BLaER1 (cell line): ENCODE data around the gene TUBGCP2.
A peak's percentile ranks its signal among the peaks of the same experiment; 100 is the strongest.

ENCODE experiments used
- H3K27ac ChIP-seq: shearing (Covaris generic); formaldehyde crosslinking; 2 replicates; pipeline ENCODE4 v1.8.1; 2022
- H3K27me3 ChIP-seq: shearing (Covaris generic); formaldehyde crosslinking; 2 replicates; pipeline ENCODE4 v1.8.1; 2022
- H3K36me3 ChIP-seq: shearing (Covaris generic); formaldehyde crosslinking; 2 replicates; pipeline ENCODE4 v1.8.1; 2022
- H3K4me1 ChIP-seq: shearing (Covaris generic); formaldehyde crosslinking; 2 replicates; pipeline ENCODE4 v1.8.1; 2022
- H3K4me2 ChIP-seq: shearing (Covaris generic); formaldehyde crosslinking; 2 replicates; pipeline ENCODE4 v1.8.1; 2022
- H3K4me3 ChIP-seq: shearing (Covaris generic); formaldehyde crosslinking; 2 replicates; pipeline ENCODE4 v1.8.1; 2022
- H3K9ac ChIP-seq: shearing (Covaris generic); formaldehyde crosslinking; 2 replicates; pipeline ENCODE4 v1.8.1; 2022
- H3K9me3 ChIP-seq: shearing (Covaris generic); formaldehyde crosslinking; 2 replicates; pipeline ENCODE4 v1.8.1; 2022
- H4K20me1 ChIP-seq: shearing (Covaris generic); formaldehyde crosslinking; 2 replicates; pipeline ENCODE4 v1.8.1; 2022
- Cebpa-rat ChIP-seq: shearing (Covaris generic); IDR thresholded peaks from 2 replicates; pipeline ENCODE4 v1.8.1; 2022

TUBGCP2 gene, protein sequence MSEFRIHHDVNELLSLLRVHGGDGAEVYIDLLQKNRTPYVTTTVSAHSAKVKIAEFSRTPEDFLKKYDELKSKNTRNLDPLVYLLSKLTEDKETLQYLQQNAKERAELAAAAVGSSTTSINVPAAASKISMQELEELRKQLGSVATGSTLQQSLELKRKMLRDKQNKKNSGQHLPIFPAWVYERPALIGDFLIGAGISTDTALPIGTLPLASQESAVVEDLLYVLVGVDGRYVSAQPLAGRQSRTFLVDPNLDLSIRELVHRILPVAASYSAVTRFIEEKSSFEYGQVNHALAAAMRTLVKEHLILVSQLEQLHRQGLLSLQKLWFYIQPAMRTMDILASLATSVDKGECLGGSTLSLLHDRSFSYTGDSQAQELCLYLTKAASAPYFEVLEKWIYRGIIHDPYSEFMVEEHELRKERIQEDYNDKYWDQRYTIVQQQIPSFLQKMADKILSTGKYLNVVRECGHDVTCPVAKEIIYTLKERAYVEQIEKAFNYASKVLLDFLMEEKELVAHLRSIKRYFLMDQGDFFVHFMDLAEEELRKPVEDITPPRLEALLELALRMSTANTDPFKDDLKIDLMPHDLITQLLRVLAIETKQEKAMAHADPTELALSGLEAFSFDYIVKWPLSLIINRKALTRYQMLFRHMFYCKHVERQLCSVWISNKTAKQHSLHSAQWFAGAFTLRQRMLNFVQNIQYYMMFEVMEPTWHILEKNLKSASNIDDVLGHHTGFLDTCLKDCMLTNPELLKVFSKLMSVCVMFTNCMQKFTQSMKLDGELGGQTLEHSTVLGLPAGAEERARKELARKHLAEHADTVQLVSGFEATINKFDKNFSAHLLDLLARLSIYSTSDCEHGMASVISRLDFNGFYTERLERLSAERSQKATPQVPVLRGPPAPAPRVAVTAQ

GRCh38 chr10:133308421-133309099 lies at the start of gene TUBGCP2, which contains the start of gene ZNF511:
TSS of gene TUBGCP2 (minus strand) at chr10:133308872. CDS start at chr10:133302941, 5,931 bp downstream.
TSS of gene ZNF511 (plus strand) at chr10:133308914. CDS start at chr10:133308944, 30 bp downstream.
- Histone ChIP-seq H4K20me1 (peaks cover 71% of the 10 kb centered on the region), H3K9ac (peak within 1 kb of the TSS; percentile 96), H3K36me3 (peaks cover 54% of the 10 kb centered on the region), H3K27ac (peak within 1 kb of the TSS; percentile 97), H3K4me1 (peaks cover 44% of the 10 kb centered on the region), H3K9me3 (no peaks in the 10 kb centered on the region), H3K4me3 (peak within 1 kb of the TSS; percentile 100), H3K4me2 (peak within 1 kb of the TSS; percentile 96), H3K27me3 (no peaks in the 10 kb centered on the region)
- TF ChIP-seq Cebpa-rat, result no peak

DNA sequence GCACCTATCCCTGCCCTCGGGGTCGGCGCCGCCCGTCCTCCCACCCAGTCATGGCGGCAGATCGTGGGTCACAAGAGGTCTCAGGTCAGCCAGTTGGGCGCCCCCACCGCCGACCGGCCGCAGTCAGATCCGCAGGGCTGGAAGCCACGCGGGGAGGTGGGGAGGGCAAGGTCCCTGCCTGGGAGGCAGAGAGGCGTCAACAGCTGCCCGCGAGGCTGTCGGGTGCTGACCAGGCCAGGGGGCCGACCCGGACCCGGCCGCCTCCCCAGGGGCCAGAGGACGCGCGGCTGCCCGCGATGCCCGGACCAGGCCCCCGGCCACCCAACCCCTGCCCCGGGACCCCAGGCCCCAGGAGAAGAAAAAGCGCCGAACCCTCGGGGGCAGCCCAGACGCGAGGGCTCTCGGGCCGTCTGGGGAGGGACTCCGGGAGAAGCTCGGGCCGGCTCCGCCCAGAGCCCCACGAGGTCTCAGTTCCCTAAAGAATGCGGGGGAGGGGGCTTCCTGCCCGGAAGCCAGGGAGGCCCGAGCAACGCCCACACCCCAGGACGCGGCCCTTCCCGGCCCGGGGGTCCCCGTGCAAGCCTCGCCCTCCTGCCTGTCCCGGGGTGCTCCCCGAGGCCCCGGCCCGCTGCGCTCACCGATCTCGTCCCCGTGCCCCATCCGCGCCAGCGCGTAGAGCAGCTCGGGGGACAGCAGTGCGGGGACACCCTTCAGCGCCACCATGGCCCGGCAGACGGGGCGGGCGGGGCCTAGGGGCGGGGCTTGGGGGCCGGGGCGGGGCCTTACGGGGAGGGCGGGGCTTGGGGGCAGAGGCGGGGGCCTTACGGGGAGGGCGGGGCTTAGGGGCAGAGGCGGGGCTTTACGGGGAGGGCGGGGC lies 48.9 kb upstream of the TUBGCP2 start, which contains the start of gene FUOM:
TSS of gene FUOM (minus strand) at position 735 of the 877 bp plus-strand sequence. CDS start at position 723, 12 bp downstream.
- Histone ChIP-seq H3K27ac (peak within 1 kb of the TSS; percentile 93), H3K9ac (peak within 1 kb of the TSS; percentile 93), H3K4me1 (peaks cover 51% of the 10 kb centered on the region), H3K4me3 (peak within 1 kb of the TSS; percentile 90), H3K27me3 (no peaks in the 10 kb centered on the region), H3K4me2 (peak within 1 kb of the TSS; percentile 99), H3K9me3 (no peaks in the 10 kb centered on the region), H3K36me3 (peaks cover 20% of the 10 kb centered on the region), H4K20me1 (peaks cover 42% of the 10 kb centered on the region)
- TF ChIP-seq Cebpa-rat, result no peak

GRCh38 chr10:133356549-133357284 lies 48.0 kb upstream of the TUBGCP2 start:
- H3K4me2 ChIP-seq, result peak overlapping the region; percentile 99
- peaks cover 16% of the 10 kb centered on the region for H3K36me3 ChIP-seq
- peak overlapping the region; percentile 90 for H3K4me3 ChIP-seq
- no peaks in the 10 kb centered on the region for H3K27me3 ChIP-seq
- H3K27ac ChIP-seq, result peak overlapping the region; percentile 93
- H3K4me1 ChIP-seq, result peaks cover 47% of the 10 kb centered on the region
- no peak for TF ChIP-seq Cebpa-rat
- peaks cover 42% of the 10 kb centered on the region for H4K20me1 ChIP-seq
- no peaks in the 10 kb centered on the region for H3K9me3 ChIP-seq
- H3K9ac ChIP-seq, result peak overlapping the region; percentile 93

- Histone ChIP-seq H3K4me2 (peak overlapping the region; percentile 99), H4K20me1 (peaks cover 42% of the 10 kb centered on the region), H3K27me3 (no peaks in the 10 kb centered on the region), H3K36me3 (peaks cover 16% of the 10 kb centered on the region), H3K9me3 (no peaks in the 10 kb centered on the region), H3K4me1 (peaks cover 47% of the 10 kb centered on the region), H3K4me3 (peak overlapping the region; percentile 90), H3K9ac (peak overlapping the region; percentile 93), H3K27ac (peak overlapping the region; percentile 93)
- no peak for TF ChIP-seq Cebpa-rat
These were observed 47.3 kb upstream of the TUBGCP2 start for GRCh38 chr10:133355991-133356390.

GRCh38 chr10:133355266-133355665 lies 46.6 kb upstream of the TUBGCP2 start:
- H3K4me3 ChIP-seq, result peak overlapping the region; percentile 90; the same call in 1 of the 2 replicates
- H3K4me2 ChIP-seq, result peak overlapping the region; percentile 99
- H3K9me3 ChIP-seq, result no peaks in the 10 kb centered on the region
- no peaks in the 10 kb centered on the region for H3K27me3 ChIP-seq
- H3K36me3 ChIP-seq, result peaks cover 16% of the 10 kb centered on the region
- H4K20me1 ChIP-seq, result peaks cover 42% of the 10 kb centered on the region
- peak overlapping the region; percentile 61 for H3K9ac ChIP-seq
- peak overlapping the region; percentile 93 for H3K27ac ChIP-seq
- H3K4me1 ChIP-seq, result peaks cover 45% of the 10 kb centered on the region
- TF ChIP-seq Cebpa-rat, result no peak

DNA sequence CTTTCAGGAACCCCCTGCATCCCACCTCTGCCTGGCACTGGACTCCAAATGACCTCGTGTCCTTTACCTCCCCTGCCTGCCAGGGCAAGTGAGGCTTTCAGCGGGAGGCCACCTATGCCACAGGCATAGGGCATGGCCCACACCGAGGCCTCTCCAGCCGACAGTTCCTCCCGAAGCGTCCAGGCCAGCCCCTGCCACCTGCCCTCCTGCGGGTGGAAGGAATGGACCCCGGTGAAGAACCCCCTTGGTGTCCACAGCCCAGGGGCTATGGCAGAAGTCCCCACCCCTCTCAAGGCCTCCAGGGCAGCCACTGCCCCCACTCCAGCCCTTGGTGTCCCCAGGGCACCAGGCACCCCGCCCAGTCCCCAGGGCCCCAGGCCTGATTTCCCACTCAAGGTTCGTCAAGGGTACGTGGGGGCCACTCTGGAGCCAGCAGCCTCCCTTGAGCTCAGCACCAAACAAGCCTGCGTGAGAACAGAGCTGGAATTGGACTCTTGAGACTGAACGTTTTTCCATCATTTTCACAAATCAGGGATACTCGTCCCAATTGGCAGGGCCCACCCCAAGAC lies 46.1 kb upstream of the TUBGCP2 start:
- H3K4me3 ChIP-seq, result peak overlapping the region; percentile 90; the same call in 1 of the 2 replicates
- no peaks in the 10 kb centered on the region for H3K9me3 ChIP-seq
- peaks cover 16% of the 10 kb centered on the region for H3K36me3 ChIP-seq
- H3K27me3 ChIP-seq, result no peaks in the 10 kb centered on the region
- TF ChIP-seq Cebpa-rat, result no peak
- H3K9ac ChIP-seq, result peak overlapping the region; percentile 61
- H3K27ac ChIP-seq, result peak overlapping the region; percentile 93
- H3K4me2 ChIP-seq, result peak overlapping the region; percentile 99
- peaks cover 45% of the 10 kb centered on the region for H3K4me1 ChIP-seq
- H4K20me1 ChIP-seq, result peaks cover 42% of the 10 kb centered on the region

DNA sequence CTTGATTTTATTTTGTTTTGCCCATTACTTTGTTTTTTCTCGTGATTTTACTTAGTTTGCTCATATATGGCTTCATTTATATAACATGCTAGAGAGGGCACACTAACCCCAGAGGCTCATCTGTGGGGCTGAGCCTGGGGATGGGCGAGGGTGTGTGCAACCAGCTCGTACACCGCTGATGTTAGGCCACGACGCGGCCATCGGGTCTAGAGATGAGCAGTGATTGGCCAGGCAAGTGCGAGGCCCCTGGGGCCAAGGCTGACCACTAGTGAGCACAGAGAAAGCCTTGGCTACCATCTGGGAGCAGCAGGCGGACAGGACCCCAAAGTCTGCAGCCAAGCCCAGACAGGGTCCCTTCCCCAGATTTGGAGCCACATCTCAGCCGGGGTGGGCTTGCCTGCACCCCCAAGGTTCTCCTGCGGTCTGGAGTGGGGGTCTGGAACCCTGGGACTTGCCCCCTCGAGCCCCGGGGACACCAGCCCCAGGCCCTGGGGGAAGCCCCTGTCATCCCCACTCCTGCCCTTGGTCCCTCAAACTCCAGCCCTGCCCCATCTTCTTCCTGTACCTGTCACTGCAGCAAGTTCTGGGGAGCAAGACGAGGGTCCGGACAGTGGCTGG lies 45.4 kb upstream of the TUBGCP2 start:
- TF ChIP-seq Cebpa-rat, result no peak
- Histone ChIP-seq H3K9ac (0 out of 2 replicates have a peak overlapping the region, but pooled peaks have one; percentile 61), H3K9me3 (no peaks in the 10 kb centered on the region), H3K27me3 (no peaks in the 10 kb centered on the region), H3K27ac (no peak overlapping the region), H3K36me3 (peaks cover 16% of the 10 kb centered on the region), H3K4me3 (no peak overlapping the region), H3K4me1 (peaks cover 45% of the 10 kb centered on the region), H3K4me2 (peak overlapping the region; percentile 99; the same call in 1 of the 2 replicates), H4K20me1 (peaks cover 42% of the 10 kb centered on the region)
